ENCODE measurements around the gene CES1.
"Not testable (repeated sequence)": the region's sequence is repeated elsewhere in the genome, so short reads cannot be mapped to it uniquely, and the experiment has no call there.

The CES1 gene

GRCh38 chr16:55822280-55822810 lies 10.6 kb downstream of the CES1 start:
- TF ChIP-seq CTCF (IDR thresholded peaks at IDR 0.05; ENCODE audit: insufficient read depth, low read depth, low read length, missing control alignments): no peak
- no peak overlapping the region for H3K4me3 ChIP-seq (ENCODE audit: low read depth, low read length)
- DNase-seq (ENCODE audit: low read depth): no peak

GRCh38 chr16:55821210-55821609 lies 11.7 kb downstream of the CES1 start:
- H3K4me3 ChIP-seq (ENCODE audit: low read depth, low read length): no peak overlapping the region
- no peak for TF ChIP-seq CTCF (IDR thresholded peaks at IDR 0.05; ENCODE audit: insufficient read depth, low read depth, low read length, missing control alignments)
- no peak for DNase-seq (ENCODE audit: low read depth)

DNA sequence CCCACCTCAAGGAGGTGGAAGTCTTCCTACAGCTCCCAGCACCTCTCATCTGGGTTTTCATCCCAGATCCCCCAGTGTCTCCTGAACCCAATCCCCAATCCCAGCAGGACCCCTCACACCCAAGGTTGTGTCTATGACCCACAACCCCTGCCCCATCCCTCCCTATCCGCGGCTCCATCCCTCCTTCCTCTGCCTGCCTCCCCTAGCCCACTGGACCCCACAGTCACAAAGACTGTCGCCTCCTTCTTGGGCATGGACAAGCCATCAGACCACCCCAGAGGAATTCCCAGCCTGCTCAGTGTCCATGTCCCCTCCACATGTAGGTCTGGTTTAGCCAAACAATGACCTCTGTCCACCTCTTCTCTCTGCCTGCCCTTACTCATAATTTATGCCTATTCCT lies 12.3 kb downstream of the CES1 start:
- no peak overlapping the region for H3K4me3 ChIP-seq (ENCODE audit: low read depth, low read length)
- TF ChIP-seq CTCF (IDR thresholded peaks at IDR 0.05; ENCODE audit: insufficient read depth, low read depth, low read length, missing control alignments): no peak
- no peak for DNase-seq (ENCODE audit: low read depth)

GRCh38 chr16:55817236-55817912 lies 15.5 kb downstream of the CES1 start:
- no peak for TF ChIP-seq CTCF (IDR thresholded peaks at IDR 0.05; ENCODE audit: insufficient read depth, low read depth, low read length, missing control alignments)
- no peak for DNase-seq (ENCODE audit: low read depth)
- H3K4me3 ChIP-seq (ENCODE audit: low read depth, low read length): no peak overlapping the region

DNA sequence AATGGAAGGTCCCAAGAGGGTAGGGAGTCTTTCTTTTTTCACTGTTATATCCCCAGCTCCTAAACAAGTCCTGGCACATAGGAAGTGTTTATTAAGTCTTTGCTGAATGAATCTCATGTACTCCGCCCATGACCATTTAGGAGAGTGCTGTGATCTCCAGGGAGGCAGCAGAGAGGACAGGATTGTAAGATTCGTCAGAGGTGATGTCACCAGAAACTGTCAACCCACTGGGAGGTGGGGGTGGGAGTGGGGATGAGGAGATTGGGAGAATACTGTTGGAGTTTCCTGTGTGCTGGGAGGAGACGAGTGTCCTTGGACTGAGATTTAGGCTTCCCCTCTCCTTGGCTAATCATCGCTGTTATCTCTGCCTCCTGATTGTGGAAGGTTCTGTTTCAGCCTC lies 16.7 kb downstream of the CES1 start:
- H3K4me3 ChIP-seq (ENCODE audit: low read depth, low read length); DNase-seq (ENCODE audit: low read depth): not testable (repeated sequence)

DNA sequence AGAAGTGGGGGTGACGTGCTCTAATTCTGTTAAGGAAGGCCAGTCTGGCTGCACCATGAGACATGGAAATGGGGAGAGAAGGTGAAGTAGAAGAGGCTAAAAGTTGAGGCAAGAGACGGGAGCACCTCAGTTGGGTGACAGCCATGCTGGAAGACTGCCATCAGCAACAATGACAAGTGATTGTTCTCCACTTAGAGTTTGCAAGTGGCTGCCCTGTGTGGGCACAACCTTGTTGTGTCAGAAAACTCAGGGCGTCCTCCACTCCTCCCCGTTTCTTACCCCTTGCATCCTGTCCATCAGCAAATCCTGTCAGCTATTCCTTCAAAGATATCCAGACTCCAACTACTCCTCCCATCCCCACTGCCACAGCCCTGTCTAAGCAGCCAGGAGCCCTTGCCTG lies 17.6 kb downstream of the CES1 start:
- H3K4me3 ChIP-seq (ENCODE audit: low read depth, low read length): no peak overlapping the region
- no peak for DNase-seq (ENCODE audit: low read depth)
- no peak for TF ChIP-seq CTCF (IDR thresholded peaks at IDR 0.05; ENCODE audit: insufficient read depth, low read depth, low read length, missing control alignments)

DNA sequence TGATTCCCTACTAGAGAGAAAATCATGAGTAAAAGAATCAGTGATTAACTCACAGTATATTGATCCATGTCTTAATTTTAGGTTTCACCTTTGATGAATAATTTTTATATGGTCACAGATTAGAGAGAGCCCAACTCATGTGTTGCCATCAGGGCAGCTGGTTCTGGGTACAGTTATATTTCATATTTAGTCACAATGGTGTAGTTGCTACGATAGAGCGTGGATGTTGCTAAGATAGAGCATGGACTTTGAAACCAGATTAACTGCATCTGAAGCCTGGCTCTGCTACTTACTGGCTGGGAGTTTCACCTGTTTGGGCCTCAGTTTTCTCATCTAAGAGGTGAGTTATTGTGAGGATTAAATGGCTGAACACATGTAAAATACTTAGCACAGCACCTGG lies 18.7 kb downstream of the CES1 start:
- not testable (repeated sequence) for DNase-seq (ENCODE audit: low read depth); H3K4me3 ChIP-seq (ENCODE audit: low read depth, low read length)

DNA sequence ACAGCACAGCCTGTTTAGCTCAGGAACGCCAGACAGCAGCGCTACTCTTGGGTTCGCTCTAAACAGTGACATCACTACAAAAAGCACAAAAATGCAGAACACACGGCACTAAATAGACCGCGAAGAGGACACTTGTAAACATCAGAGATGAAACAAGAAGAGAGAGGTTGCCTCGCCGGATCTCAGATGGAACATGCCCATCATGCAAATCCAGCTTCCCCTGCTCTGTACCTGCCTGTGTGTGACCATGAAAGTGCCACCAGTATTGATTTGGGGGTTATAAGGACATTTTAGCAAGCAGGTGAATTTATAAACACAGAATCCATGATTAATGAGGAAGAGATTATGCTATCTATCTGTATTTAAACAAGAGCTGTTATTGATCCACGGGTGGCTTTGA lies 19.2 kb downstream of the CES1 start:
- not testable (repeated sequence) for DNase-seq (ENCODE audit: low read depth); H3K4me3 ChIP-seq (ENCODE audit: low read depth, low read length)
